Epithelial cell of esophagus (primary cell): ENCODE data around the gene AURKAIP1.
"Not testable (repeated sequence)": the region's sequence is repeated elsewhere in the genome, so short reads cannot be mapped to it uniquely, and the experiment has no call there.

Source experiments
- DNase-seq: peaks from one replicate; pipeline ENCODE4 v3.0.0; 2010; ENCODE audit warnings: low read depth
- H3K4me3 ChIP-seq: 2 replicates; pipeline ENCODE4 v1.5.1; 2011; ENCODE audit warnings: mild to moderate bottlenecking, low read length, control low read depth
- TF ChIP-seq, protein P1 (sequence below): IDR thresholded peaks from 2 replicates; pipeline ENCODE4 v1.5.1; 2011; ENCODE audit warnings: low read depth, mild to moderate bottlenecking, low read length, control low read depth, inconsistent platforms; ENCODE audit not compliant: insufficient read depth; ENCODE audit errors: missing control alignments

AURKAIP1 gene

DNA sequence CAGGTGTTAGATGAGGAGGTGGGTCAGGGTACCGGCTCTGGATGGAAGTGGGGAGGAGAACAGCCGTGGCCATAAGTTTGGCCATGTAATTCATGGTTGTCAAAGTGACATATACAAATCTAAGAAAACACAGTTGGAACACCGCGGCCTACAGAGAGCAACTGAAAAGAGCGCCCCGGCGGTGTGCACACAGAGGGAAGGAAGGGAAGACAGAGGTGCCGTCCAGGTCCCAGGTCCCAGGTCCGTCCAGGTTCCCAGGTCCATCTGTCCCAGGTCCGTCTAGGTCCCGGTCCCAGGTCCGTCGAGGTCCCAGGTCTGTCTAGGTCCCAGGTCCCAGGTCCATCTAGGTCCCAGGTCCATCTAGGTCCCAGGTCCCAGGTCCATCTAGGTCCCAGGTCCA, 36.6 kb upstream of the AURKAIP1 start:
- TF ChIP-seq, protein P1, sequence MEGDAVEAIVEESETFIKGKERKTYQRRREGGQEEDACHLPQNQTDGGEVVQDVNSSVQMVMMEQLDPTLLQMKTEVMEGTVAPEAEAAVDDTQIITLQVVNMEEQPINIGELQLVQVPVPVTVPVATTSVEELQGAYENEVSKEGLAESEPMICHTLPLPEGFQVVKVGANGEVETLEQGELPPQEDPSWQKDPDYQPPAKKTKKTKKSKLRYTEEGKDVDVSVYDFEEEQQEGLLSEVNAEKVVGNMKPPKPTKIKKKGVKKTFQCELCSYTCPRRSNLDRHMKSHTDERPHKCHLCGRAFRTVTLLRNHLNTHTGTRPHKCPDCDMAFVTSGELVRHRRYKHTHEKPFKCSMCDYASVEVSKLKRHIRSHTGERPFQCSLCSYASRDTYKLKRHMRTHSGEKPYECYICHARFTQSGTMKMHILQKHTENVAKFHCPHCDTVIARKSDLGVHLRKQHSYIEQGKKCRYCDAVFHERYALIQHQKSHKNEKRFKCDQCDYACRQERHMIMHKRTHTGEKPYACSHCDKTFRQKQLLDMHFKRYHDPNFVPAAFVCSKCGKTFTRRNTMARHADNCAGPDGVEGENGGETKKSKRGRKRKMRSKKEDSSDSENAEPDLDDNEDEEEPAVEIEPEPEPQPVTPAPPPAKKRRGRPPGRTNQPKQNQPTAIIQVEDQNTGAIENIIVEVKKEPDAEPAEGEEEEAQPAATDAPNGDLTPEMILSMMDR = no peak
- DNase-seq = no peak
- H3K4me3 ChIP-seq = no peak overlapping the region

DNA sequence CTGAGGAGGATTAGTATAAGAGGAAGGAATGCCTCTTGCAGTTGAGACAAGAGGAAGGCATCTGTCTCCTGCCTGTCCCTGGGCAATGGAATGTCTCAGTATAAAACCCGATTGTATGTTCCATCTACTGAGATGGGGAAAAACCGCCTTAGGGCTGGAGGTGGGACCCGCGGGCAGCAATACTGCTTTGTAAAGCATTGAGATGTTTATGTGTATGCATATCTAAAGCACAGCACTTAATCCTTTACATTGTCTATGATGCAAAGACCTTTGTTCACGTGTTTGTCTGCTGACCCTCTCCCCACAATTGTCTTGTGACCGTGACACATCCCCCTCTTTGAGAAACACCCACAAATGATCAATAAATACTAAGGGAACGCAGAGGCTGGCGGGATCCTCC, 35.2 kb upstream of the AURKAIP1 start:
- H3K4me3 ChIP-seq = not testable (repeated sequence)

DNA sequence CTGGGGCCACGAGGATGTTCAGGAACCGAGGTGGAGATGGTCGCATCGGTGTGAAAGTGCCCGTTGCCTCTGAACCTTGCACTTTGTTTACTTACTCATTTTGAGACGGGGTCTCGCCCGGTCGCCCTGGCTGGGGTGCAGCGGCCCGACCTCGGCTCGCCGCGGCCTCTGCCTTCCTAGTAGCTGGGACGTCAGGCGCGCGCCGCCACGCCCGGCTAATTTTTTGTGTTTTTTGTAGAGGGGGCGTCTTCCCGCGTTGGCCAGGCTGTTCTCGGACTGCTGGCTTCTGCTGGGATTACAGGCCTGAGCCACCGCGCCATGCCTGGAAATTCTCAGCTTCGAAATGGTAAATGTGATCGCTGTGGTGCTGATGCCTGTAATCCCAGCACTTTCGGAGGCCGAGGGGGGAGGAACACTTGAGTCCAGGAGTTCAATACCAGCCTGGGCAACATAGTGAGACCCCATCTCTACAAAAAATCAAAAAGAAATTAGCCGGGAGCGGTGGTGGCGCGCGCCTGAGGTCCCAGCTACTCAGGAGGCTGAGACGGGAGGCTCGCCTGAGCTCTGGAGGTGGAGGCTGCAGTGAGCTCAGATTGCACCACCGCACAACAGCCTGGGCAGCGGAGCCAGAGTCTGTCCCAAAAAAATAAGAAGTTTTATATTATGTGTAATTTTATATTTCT, 32.8 kb upstream of the AURKAIP1 start:
- H3K4me3 ChIP-seq = peak overlapping the region; percentile 83
- DNase-seq = peak; percentile 46
- TF ChIP-seq, protein P1 = peak; percentile 19

More for the DNA sequence above, 35.2 kb upstream of the AURKAIP1 start:
- DNase-seq = not testable (repeated sequence)

DNA sequence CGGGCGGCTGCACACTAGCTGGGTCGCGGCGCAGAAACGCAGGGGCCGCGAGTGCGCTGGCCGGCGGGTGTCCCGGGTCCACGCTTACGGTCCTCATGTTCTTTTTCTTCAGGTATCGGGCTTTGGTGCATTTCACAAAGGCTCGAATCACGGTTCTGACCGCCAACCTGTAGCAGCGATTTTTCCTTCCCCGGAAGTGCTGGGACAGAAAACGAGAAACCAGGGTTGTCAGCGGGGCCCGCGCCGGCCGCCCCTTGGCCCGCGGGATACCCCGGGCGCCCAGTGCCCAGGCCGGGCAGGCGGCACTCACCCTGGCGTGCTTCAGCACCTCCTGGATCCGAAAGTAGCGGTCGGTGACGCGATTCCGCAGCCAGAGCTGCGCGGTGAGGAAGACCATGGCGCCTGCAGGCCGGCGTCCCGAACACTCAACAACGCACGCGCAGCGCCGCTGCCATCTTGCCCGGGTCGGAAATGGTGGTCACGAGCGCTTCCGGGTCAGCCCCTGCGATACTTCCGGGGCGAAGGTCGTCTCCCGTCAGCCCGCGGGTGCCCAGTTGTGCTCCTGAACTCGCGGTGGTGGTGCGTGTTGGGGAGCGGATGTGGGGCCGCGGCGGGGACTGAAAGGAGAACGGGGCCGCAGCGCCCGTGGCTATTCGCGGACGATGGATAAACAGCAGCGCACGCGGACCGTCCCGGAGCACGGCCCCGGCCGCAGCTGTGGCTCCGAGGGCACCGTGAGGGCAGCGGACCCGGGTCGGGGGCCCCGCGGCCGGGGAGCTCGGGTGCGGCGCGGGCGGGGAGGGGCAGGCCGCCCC, 32.0 kb upstream of the AURKAIP1 start, which contains the start of gene MRPL20:
Gene MRPL20, minus strand, starts transcription at position 473 of the 815 bp plus-strand sequence. Its CDS starts 76 bp downstream, at position 397.
- peak; percentile 94 for DNase-seq
- H3K4me3 ChIP-seq = peak within 1 kb of the TSS; percentile 83
- TF ChIP-seq, protein P1 = no peak

DNA sequence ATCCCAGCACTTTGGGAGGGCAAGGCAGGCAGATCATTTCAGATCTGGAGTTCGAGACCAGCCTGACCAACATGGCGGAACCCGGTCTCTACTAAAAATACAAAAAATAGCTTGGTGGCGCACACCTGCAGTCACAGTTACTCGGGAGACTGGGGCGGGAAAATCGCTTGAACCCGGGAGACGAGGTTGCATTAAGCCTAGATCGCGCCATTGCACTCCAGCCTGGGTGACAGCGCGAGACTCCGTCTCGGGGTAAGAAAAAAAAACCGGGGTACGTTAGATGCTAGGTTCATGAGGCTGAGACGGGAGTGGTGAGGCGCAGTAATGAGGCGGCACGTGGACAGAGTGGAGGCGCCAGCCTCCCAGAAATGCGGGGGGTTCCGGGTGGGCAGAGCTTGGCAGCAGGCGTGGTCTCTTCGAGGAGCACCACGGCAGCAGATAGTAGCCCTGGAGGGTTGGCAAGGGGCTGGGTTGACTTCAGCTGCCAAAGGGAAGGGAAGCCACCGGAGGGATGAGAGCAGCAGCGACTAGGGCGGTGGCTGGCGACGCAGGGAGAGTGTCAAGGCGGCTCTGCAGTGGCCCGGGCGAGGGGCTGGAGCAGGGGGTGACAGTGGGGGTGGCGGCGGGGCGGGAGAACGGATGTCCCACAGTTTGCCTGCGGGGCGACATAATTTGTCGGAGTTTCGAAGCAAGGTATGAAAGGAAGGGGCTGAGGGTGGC, 31.3 kb upstream of the AURKAIP1 start:
- TF ChIP-seq, protein P1 = no peak
- DNase-seq = no peak
- H3K4me3 ChIP-seq = peak overlapping the region; percentile 83

DNA sequence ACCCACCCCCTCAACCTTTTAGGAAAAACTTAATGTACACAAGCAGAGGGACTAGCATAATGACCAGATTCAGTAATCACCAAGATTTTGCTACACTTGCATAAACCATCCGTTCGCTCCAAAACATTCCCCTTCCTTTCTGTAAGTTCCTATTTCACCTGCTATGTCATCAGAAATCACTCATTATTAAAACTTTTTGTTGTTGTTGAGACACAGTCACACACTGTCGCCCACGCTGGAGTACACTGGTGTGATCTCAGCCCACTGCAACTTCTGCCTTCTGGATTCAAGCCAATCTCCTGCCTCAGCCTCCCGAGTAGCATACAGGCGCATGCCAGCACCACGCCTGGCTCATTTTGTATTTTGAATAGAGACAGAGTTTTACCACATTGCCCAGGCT, 28.6 kb upstream of the AURKAIP1 start:
- H3K4me3 ChIP-seq = no peak overlapping the region
- TF ChIP-seq, protein P1 = no peak
- DNase-seq = no peak

DNA sequence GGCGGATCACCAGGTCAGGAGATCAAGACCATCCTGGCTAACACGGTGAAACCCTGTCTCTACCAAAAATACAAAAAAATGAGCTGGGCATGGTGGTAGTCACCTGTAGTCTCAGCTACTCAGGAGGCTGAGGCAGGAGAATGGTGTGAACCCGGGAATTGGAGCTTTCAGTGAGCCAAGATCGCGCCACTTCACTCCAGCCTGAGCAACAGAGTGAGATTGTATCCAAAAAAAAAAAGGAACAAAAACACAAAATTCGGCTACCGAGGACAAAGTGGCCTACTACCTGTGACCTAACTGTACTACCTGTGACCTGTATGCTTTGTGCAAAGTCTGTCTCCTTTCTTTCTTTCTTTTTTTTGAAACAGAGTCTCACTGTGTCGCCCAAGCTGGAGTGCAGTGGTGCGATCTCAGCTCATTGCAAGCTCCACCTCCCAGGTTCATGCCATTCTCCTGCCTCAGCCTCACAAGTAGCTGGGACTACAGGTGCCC, 27.9 kb upstream of the AURKAIP1 start:
- H3K4me3 ChIP-seq, DNase-seq: not testable (repeated sequence)
